Thymus (tissue), 11 donors: Measurements from ENCODE around the gene ADAM33. TPM values are rescaled to one million over a fixed set of nuclear protein-coding genes. Genes with fewer than 3 reads are reported as not detected.

Experiments used
- DNase-seq, 9 donors: peaks; one replicate each; pipeline ENCODE4 v3.0.0-alpha.2; 2013; ENCODE audit warnings: low spot score in 9 of 9, low read depth in 6 of 9, missing footprints in 1 of 9
- H3K27ac ChIP-seq, 2 donors: one replicate each; pipeline ENCODE4 v1.5.1; 2013; ENCODE audit warnings: control low read depth in 1 of 2, low read depth in 1 of 2, low read length in 1 of 2, mild to moderate bottlenecking in 1 of 2, moderate library complexity in 1 of 2
- H3K27me3 ChIP-seq, 2 donors: one replicate each; pipeline ENCODE4 v1.5.1; 2013; ENCODE audit warnings: low read length in 1 of 2; ENCODE audit not compliant: control insufficient read depth in 2 of 2, insufficient read depth in 1 of 2
- H3K36me3 ChIP-seq, 2 donors: one replicate each; pipeline ENCODE4 v1.5.1; 2013; ENCODE audit warnings: low read length in 1 of 2, mild to moderate bottlenecking in 1 of 2, moderate library complexity in 1 of 2; ENCODE audit not compliant: control insufficient read depth in 2 of 2, insufficient read depth in 2 of 2
- H3K4me1 ChIP-seq, 2 donors: one replicate each; pipeline ENCODE4 v1.5.1; 2013; ENCODE audit warnings: low read length in 2 of 2; ENCODE audit not compliant: control insufficient read depth in 2 of 2, insufficient read depth in 2 of 2
- H3K4me3 ChIP-seq, 2 donors: one replicate each; pipeline ENCODE4 v1.5.1; 2013; ENCODE audit warnings: low read length in 2 of 2, control low read depth in 1 of 2, mild to moderate bottlenecking in 1 of 2
- H3K9me3 ChIP-seq, 2 donors: one replicate each; pipeline ENCODE4 v1.5.1; 2013; ENCODE audit warnings: low read length in 1 of 2, mild to moderate bottlenecking in 1 of 2; ENCODE audit not compliant: control insufficient read depth in 2 of 2, insufficient read depth in 1 of 2
- WGBS: extraction: QIAGEN DNeasy Blood & Tissue Kit; methylation state at CpG from one replicate; pipeline ENCODE4 v1.1.7; 2013; 5-methylcytosine and 5-hydroxymethylcytosine counted together
- polyA plus RNA-seq: library from polyadenylated mRNA; stranded (reverse); fragments of 200-250 nt; gene quantifications from one replicate; pipeline ENCODE4 v1.2.3, GENCODE V29; 2013
- total RNA-seq: library from RNA; stranded (reverse); fragments of 120-200 nt; gene quantifications from one replicate; pipeline ENCODE4 v1.2.4, GENCODE V29; 2013
- donor health status: healthy.

Gene ADAM33
- total and polyA plus RNA-seq, 2 donors = 0.90 to 3.6 TPM

GRCh38 chr20:3673221-3674070 lies 8.4 kb downstream of the ADAM33 start:
- DNase-seq = no peak
- peaks cover 45 to 94% of the 10 kb centered on the region in 2 donors for H3K27me3 ChIP-seq
- H3K9me3 ChIP-seq = peaks cover 0 to 2% of the 10 kb centered on the region in 2 donors
- no peak overlapping the region for H3K4me3 ChIP-seq
- H3K27ac ChIP-seq = no peak overlapping the region
- H3K36me3 ChIP-seq = no peaks in the 10 kb centered on the region
- no peaks in the 10 kb centered on the region for H3K4me1 ChIP-seq
- WGBS = 48% methylated on average over 90 of the region's 90 CpGs

- H3K27me3 ChIP-seq = peaks cover 43 to 88% of the 10 kb centered on the region in 2 donors
- H3K27ac ChIP-seq = no peak overlapping the region
- no peaks in the 10 kb centered on the region for H3K4me1 ChIP-seq
- H3K9me3 ChIP-seq = no peaks in the 10 kb centered on the region
- DNase-seq = no peak
- H3K36me3 ChIP-seq = no peaks in the 10 kb centered on the region
- H3K4me3 ChIP-seq = no peak overlapping the region
- WGBS = 3% methylated on average over 58 of the region's 58 CpGs
Observed at GRCh38 chr20:3672547-3673171, 9.2 kb downstream of the ADAM33 start.

GRCh38 chr20:3671986-3672546 lies 9.7 kb downstream of the ADAM33 start:
- Histone ChIP-seq H3K4me3 (no peak overlapping the region), H3K27me3 (peaks cover 41 to 82% of the 10 kb centered on the region in 2 donors), H3K9me3 (no peaks in the 10 kb centered on the region), H3K36me3 (no peaks in the 10 kb centered on the region), H3K4me1 (no peaks in the 10 kb centered on the region), H3K27ac (no peak overlapping the region)
- WGBS = 50% methylated on average over 23 of the region's 23 CpGs
- DNase-seq = no peak

- Histone ChIP-seq H3K4me1 (peaks cover 0 to 4% of the 10 kb centered on the region in 2 donors), H3K27me3 (peaks cover 38 to 73% of the 10 kb centered on the region in 2 donors), H3K27ac (no peak overlapping the region), H3K9me3 (no peaks in the 10 kb centered on the region), H3K36me3 (no peaks in the 10 kb centered on the region), H3K4me3 (no peak overlapping the region)
- WGBS = 85% methylated on average over 10 of the region's 10 CpGs
- DNase-seq = no peak
Observed at GRCh38 chr20:3670945-3671344, 10.9 kb downstream of the ADAM33 start.

GRCh38 chr20:3670511-3670910 lies 11.3 kb downstream of the ADAM33 start:
- no peak overlapping the region for H3K27ac ChIP-seq
- H3K36me3 ChIP-seq = no peaks in the 10 kb centered on the region
- H3K9me3 ChIP-seq = no peaks in the 10 kb centered on the region
- peaks cover 0 to 6% of the 10 kb centered on the region in 2 donors for H3K4me1 ChIP-seq
- H3K4me3 ChIP-seq = no peak overlapping the region
- WGBS = 63% methylated on average over 6 of the region's 6 CpGs
- DNase-seq = no peak
- H3K27me3 ChIP-seq = peaks cover 34 to 69% of the 10 kb centered on the region in 2 donors

GRCh38 chr20:3669710-3670367 lies 12.0 kb downstream of the ADAM33 start:
- WGBS = 89% methylated on average over 13 of the region's 13 CpGs
- Histone ChIP-seq H3K27me3 (peaks cover 29 to 63% of the 10 kb centered on the region in 2 donors), H3K4me1 (peaks cover 0 to 6% of the 10 kb centered on the region in 2 donors), H3K4me3 (no peak overlapping the region), H3K36me3 (no peaks in the 10 kb centered on the region), H3K9me3 (no peaks in the 10 kb centered on the region), H3K27ac (no peak overlapping the region)
- DNase-seq = no peak

GRCh38 chr20:3667434-3668037 lies 14.3 kb downstream of the ADAM33 start:
- no peak overlapping the region for H3K4me3 ChIP-seq
- WGBS = 99% methylated on average over 8 of the region's 8 CpGs
- H3K36me3 ChIP-seq = no peaks in the 10 kb centered on the region
- H3K4me1 ChIP-seq = peaks cover 0 to 6% of the 10 kb centered on the region in 2 donors
- H3K9me3 ChIP-seq = no peaks in the 10 kb centered on the region
- no peak for DNase-seq
- peaks cover 10 to 56% of the 10 kb centered on the region in 2 donors for H3K27me3 ChIP-seq
- no peak overlapping the region for H3K27ac ChIP-seq

GRCh38 chr20:3663858-3664257 lies 18.0 kb downstream of the ADAM33 start:
- Histone ChIP-seq H3K36me3 (no peaks in the 10 kb centered on the region), H3K4me1 (peaks cover 0 to 6% of the 10 kb centered on the region in 2 donors), H3K4me3 (no peak overlapping the region), H3K9me3 (no peaks in the 10 kb centered on the region), H3K27me3 (peaks cover 27 to 59% of the 10 kb centered on the region in 2 donors), H3K27ac (no peak overlapping the region)
- no peak for DNase-seq
- WGBS = 93% methylated on average over 2 of the region's 2 CpGs
